Loucy (cell line): ENCODE data around the gene CELF4.

Source experiments
- H2AFZ ChIP-seq: fragments of 200-600 bp; sonication (generic); 2 replicates; pipeline ENCODE4 v1.6.0; 2016; ENCODE audit warnings: antibody characterized with exemption, mild to moderate bottlenecking, low read length, moderate library complexity
- H3F3A ChIP-seq: fragments of 200-600 bp; 2 replicates; pipeline ENCODE4 v1.6.0; 2016; ENCODE audit warnings: antibody characterized with exemption, low read depth, mild to moderate bottlenecking
- H3K27me3 ChIP-seq: fragments of 200-600 bp; sonication (generic); 2 replicates; pipeline ENCODE4 v1.6.1; 2014; ENCODE audit warnings: low read length, mild to moderate bottlenecking; ENCODE audit not compliant: insufficient read depth, poor library complexity, severe bottlenecking
- H3K36me3 ChIP-seq: fragments of 200-600 bp; sonication (generic); 2 replicates; pipeline ENCODE4 v1.6.1; 2016; ENCODE audit warnings: low read length; ENCODE audit not compliant: insufficient read depth
- H3K4me1 ChIP-seq: fragments of 200-600 bp; sonication (generic); 2 replicates; pipeline ENCODE4 v1.5.1; 2014; ENCODE audit warnings: low read length, mild to moderate bottlenecking; ENCODE audit not compliant: insufficient read depth, poor library complexity, severe bottlenecking
- H3K4me2 ChIP-seq: fragments of 200-600 bp; sonication (generic); 2 replicates; pipeline ENCODE4 v1.6.0; 2014; ENCODE audit warnings: antibody characterized with exemption, low read length, low read depth, mild to moderate bottlenecking; ENCODE audit not compliant: poor library complexity, severe bottlenecking
- H3K4me3 ChIP-seq: fragments of 200-600 bp; sonication (generic); 2 replicates; pipeline ENCODE4 v1.5.1; 2014; ENCODE audit warnings: low read length, mild to moderate bottlenecking, mixed read lengths; ENCODE audit not compliant: poor library complexity, severe bottlenecking
- H3K79me2 ChIP-seq: fragments of 200-600 bp; sonication (generic); 2 replicates; pipeline ENCODE4 v1.6.1; 2014; ENCODE audit warnings: low read length; ENCODE audit not compliant: insufficient read depth
- H3K9ac ChIP-seq: fragments of 200-600 bp; sonication (generic); 2 replicates; pipeline ENCODE4 v1.6.0; 2014; ENCODE audit warnings: mild to moderate bottlenecking, low read depth, low read length, moderate library complexity; ENCODE audit not compliant: poor library complexity, severe bottlenecking
- H3K9me2 ChIP-seq: fragments of 200-600 bp; sonication (generic); replicated peaks from 2 replicates; pipeline ENCODE4 v1.6.1; 2016; ENCODE audit warnings: low read depth, low read length, mixed read lengths
- H3K9me3 ChIP-seq: fragments of 200-600 bp; sonication (generic); 2 replicates; pipeline ENCODE4 v1.6.1; 2014; ENCODE audit warnings: mild to moderate bottlenecking, antibody characterized with exemption, low read length, low read depth; ENCODE audit not compliant: insufficient read depth
- H4K20me1 ChIP-seq: fragments of 200-600 bp; sonication (generic); 2 replicates; pipeline ENCODE4 v1.6.0; 2014; ENCODE audit warnings: antibody characterized with exemption, low read length, mild to moderate bottlenecking; ENCODE audit not compliant: insufficient read depth, poor library complexity, severe bottlenecking
- CTCF ChIP-seq: fragments of 200-600 bp; sonication (generic); conservative IDR thresholded peaks from 2 replicates; pipeline ENCODE4 v1.5.1; 2014; ENCODE audit warnings: mild to moderate bottlenecking, antibody characterized with exemption, low read length
- EZH2phosphoT487 ChIP-seq: fragments of 200-600 bp; IDR thresholded peaks from 2 replicates; pipeline ENCODE4 v1.6.1; 2018; ENCODE audit warnings: antibody characterized with exemption, mild to moderate bottlenecking, moderate library complexity, borderline replicate concordance

CELF4 gene

DNA sequence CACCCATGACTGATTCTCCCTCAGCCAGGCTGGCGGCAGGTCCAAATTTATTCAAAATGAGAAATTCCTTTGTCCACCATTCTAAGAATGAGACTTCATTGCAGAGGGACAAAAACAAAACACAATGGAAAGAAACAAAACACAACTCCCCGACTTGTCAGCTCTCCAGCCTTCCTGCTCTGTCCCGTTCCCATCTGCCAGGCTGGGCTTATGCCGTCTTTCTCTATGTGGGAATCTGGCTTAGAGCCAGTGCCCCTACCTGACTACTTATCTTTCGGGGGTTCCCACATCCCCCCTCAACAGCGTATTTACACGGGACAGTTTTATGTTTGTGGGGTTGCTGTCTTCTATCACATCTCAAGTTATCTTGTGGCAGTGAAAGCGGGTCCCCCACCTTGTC is 13.8 kb downstream of the CELF4 start:
- Histone ChIP-seq H3K4me3 (no peak overlapping the region), H4K20me1 (no peaks in the 10 kb centered on the region), H3K9me2 (no peaks in the 10 kb centered on the region), H3K79me2 (no peaks in the 10 kb centered on the region), H3K27me3 (no peaks in the 10 kb centered on the region), H3K36me3 (no peaks in the 10 kb centered on the region), H3K9ac (no peak overlapping the region), H3F3A (no peaks in the 10 kb centered on the region), H2AFZ (no peak overlapping the region), H3K4me1 (no peaks in the 10 kb centered on the region), H3K4me2 (no peak overlapping the region), H3K9me3 (no peaks in the 10 kb centered on the region)
- TF ChIP-seq CTCF (no peak), EZH2phosphoT487 (no peak)

GRCh38 chr18:37551249-37551648 is 14.3 kb downstream of the CELF4 start:
- no peaks in the 10 kb centered on the region for H3K27me3 ChIP-seq
- H3K79me2 ChIP-seq: no peaks in the 10 kb centered on the region
- H3K36me3 ChIP-seq: no peaks in the 10 kb centered on the region
- H2AFZ ChIP-seq: no peak overlapping the region
- no peak for TF ChIP-seq CTCF
- TF ChIP-seq EZH2phosphoT487: no peak
- no peaks in the 10 kb centered on the region for H4K20me1 ChIP-seq
- H3K9me3 ChIP-seq: no peaks in the 10 kb centered on the region
- no peaks in the 10 kb centered on the region for H3K9me2 ChIP-seq
- no peak overlapping the region for H3K4me2 ChIP-seq
- no peaks in the 10 kb centered on the region for H3F3A ChIP-seq
- H3K4me3 ChIP-seq: no peak overlapping the region
- H3K9ac ChIP-seq: no peak overlapping the region
- H3K4me1 ChIP-seq: no peaks in the 10 kb centered on the region

DNA sequence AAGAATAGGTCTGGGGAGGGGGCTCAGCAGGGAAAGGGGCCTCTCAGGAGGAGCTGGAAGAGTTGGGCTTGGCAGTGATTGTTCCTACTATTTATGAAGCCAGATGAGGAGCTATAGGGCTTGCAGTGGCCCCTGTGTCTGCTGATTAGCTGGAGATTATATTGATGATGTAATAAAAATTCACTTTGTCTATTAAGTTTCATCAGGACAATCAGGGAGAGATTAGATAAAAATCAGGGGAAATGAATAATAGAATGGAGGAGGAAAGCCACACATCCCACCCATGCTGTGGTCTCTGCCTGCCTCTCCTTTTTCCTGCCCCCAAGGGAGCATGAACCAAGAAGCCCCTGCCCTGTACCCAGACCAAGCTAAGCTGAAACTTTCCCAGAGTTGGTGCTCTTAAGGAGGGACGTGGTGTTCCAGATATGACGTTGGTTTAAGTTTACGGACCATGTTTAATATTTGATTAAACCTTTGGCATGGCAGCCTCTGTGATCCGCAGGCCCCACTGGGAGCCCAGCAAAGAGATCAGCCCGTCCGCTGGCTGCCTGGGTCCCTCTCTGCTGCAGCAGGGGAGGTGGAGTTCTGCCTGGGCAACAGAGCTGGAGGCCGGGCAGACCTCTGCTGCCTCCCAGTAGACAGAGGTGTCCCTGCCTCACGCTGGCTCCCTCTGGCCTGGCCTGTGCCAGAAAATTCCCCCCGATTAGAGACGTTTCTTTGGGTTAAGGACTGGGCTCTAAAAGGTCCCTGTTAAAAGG is 15.3 kb downstream of the CELF4 start:
- no peaks in the 10 kb centered on the region for H3K79me2 ChIP-seq
- no peak for TF ChIP-seq CTCF
- no peak for TF ChIP-seq EZH2phosphoT487
- no peak overlapping the region for H3K4me2 ChIP-seq
- no peaks in the 10 kb centered on the region for H3K4me1 ChIP-seq
- no peaks in the 10 kb centered on the region for H3K9me2 ChIP-seq
- no peaks in the 10 kb centered on the region for H4K20me1 ChIP-seq
- H2AFZ ChIP-seq: no peak overlapping the region
- H3K27me3 ChIP-seq: no peaks in the 10 kb centered on the region
- H3K9me3 ChIP-seq: no peaks in the 10 kb centered on the region
- H3F3A ChIP-seq: no peaks in the 10 kb centered on the region
- no peak overlapping the region for H3K4me3 ChIP-seq
- no peak overlapping the region for H3K9ac ChIP-seq
- no peaks in the 10 kb centered on the region for H3K36me3 ChIP-seq
